Activated T-cell treated with anti-CD3 and anti-CD28 coated beads, Interleukin-2, amount 50 U/mL, for 4 hours (primary cell): ENCODE results near the gene MAN2B1. TPM values are rescaled to one million over a fixed set of nuclear protein-coding genes. Genes with fewer than 3 reads are reported as not detected.
"Not testable (repeated sequence)": the region's sequence is repeated elsewhere in the genome, so short reads cannot be mapped to it uniquely, and the experiment has no call there.

Experiments
- ATAC-seq, 2 donors: fragments of 200-7000 bp; cut with Tn5 transposase; one replicate each; pipeline ENCODE4 v1.10.0; 2021
- DNase-seq: peaks from one replicate; pipeline ENCODE4 v3.0.0-alpha.2; 2020
- H3K27me3 Mint-ChIP-seq: one replicate; pipeline ENCODE4 v1.8.0; 2021; ENCODE audit warnings: low read depth, mixed read lengths
- H3K36me3 Mint-ChIP-seq: one replicate; pipeline ENCODE4 v1.8.0; 2022; ENCODE audit warnings: mixed read lengths; ENCODE audit not compliant: insufficient read depth
- H3K4me1 Mint-ChIP-seq: one replicate; pipeline ENCODE4 v1.8.0; 2021; ENCODE audit warnings: low read depth, mixed read lengths
- H3K4me3 Mint-ChIP-seq: one replicate; pipeline ENCODE4 v1.8.0; 2021; ENCODE audit warnings: mild to moderate bottlenecking, moderate library complexity, mixed read lengths
- H3K9me3 Mint-ChIP-seq: one replicate; pipeline ENCODE4 v1.8.0; 2021; ENCODE audit warnings: mixed read lengths
- total RNA-seq, 3 donors: library from RNA; stranded (reverse); gene quantifications; one replicate each; pipeline ENCODE4 v1.2.1, GENCODE V29; 2021

Gene MAN2B1
- total RNA-seq, 3 donors from 2014 or later = 97.3 to 131 (median 127) TPM

GRCh38 chr19:12696366-12697335, 30.1 kb upstream of the MAN2B1 start, which contains the start of gene FBXW9:
Gene FBXW9 (minus strand): TSS chr19:12696631. CDS start chr19:12696581, 50 bp downstream.
- Mint-ChIP-seq H3K4me3 (peak within 1 kb of the TSS; percentile 87), H3K36me3 (peaks cover 11% of the 10 kb centered on the region), H3K27me3 (no peaks in the 10 kb centered on the region), H3K9me3 (no peaks in the 10 kb centered on the region), H3K4me1 (peaks cover 8% of the 10 kb centered on the region)
- DNase-seq = peak; percentile 98
- peak; percentile 88 to 91 for ATAC-seq

- Mint-ChIP-seq H3K4me3 (peak overlapping the region; percentile 87), H3K27me3 (no peaks in the 10 kb centered on the region), H3K9me3 (no peaks in the 10 kb centered on the region), H3K36me3 (peaks cover 8% of the 10 kb centered on the region), H3K4me1 (peaks cover 8% of the 10 kb centered on the region)
- DNase-seq (peak; percentile 18), ATAC-seq (peak; percentile 30 to 41)
Measured at GRCh38 chr19:12695997-12696365, 29.4 kb upstream of the MAN2B1 start.

- H3K9me3 Mint-ChIP-seq = no peaks in the 10 kb centered on the region
- peaks cover 5% of the 10 kb centered on the region for H3K36me3 Mint-ChIP-seq
- no peaks in the 10 kb centered on the region for H3K27me3 Mint-ChIP-seq
- ATAC-seq (no peak), DNase-seq (no peak)
- peak overlapping the region; percentile 87 for H3K4me3 Mint-ChIP-seq
- peaks cover 8% of the 10 kb centered on the region for H3K4me1 Mint-ChIP-seq
Measured at GRCh38 chr19:12695514-12695913, 29.0 kb upstream of the MAN2B1 start.

- Mint-ChIP-seq H3K4me3 (peak overlapping the region; percentile 87), H3K9me3 (no peaks in the 10 kb centered on the region), H3K27me3 (no peaks in the 10 kb centered on the region), H3K4me1 (peaks cover 8% of the 10 kb centered on the region), H3K36me3 (peaks cover 5% of the 10 kb centered on the region)
- ATAC-seq (no peak), DNase-seq (no peak)
Measured at GRCh38 chr19:12695096-12695495, 28.6 kb upstream of the MAN2B1 start.

GRCh38 chr19:12694641-12695040, 28.1 kb upstream of the MAN2B1 start:
- Mint-ChIP-seq H3K27me3 (no peaks in the 10 kb centered on the region), H3K36me3 (peaks cover 5% of the 10 kb centered on the region), H3K4me1 (peaks cover 8% of the 10 kb centered on the region), H3K9me3 (no peaks in the 10 kb centered on the region), H3K4me3 (peak overlapping the region; percentile 87)
- no peak for ATAC-seq
- DNase-seq = no peak

- H3K4me1 Mint-ChIP-seq = peaks cover 6% of the 10 kb centered on the region
- no peaks in the 10 kb centered on the region for H3K27me3 Mint-ChIP-seq
- H3K36me3 Mint-ChIP-seq = peaks cover 2% of the 10 kb centered on the region
- ATAC-seq = no peak
- no peak for DNase-seq
- H3K9me3 Mint-ChIP-seq = no peaks in the 10 kb centered on the region
- H3K4me3 Mint-ChIP-seq = no peak overlapping the region
Measured at GRCh38 chr19:12692960-12693359, 26.4 kb upstream of the MAN2B1 start.

GRCh38 chr19:12689581-12690216, 23.2 kb upstream of the MAN2B1 start:
- Mint-ChIP-seq H3K4me1 (peaks cover under 1% of the 10 kb centered on the region), H3K36me3 (peaks cover 2% of the 10 kb centered on the region), H3K27me3 (no peaks in the 10 kb centered on the region), H3K9me3 (no peaks in the 10 kb centered on the region), H3K4me3 (no peak overlapping the region)
- DNase-seq (no peak), ATAC-seq (no peak)

GRCh38 chr19:12689012-12689411, 22.5 kb upstream of the MAN2B1 start:
- Mint-ChIP-seq H3K36me3 (peaks cover 2% of the 10 kb centered on the region), H3K4me3 (no peak overlapping the region), H3K27me3 (no peaks in the 10 kb centered on the region), H3K9me3 (no peaks in the 10 kb centered on the region), H3K4me1 (no peaks in the 10 kb centered on the region)
- DNase-seq = no peak
- peak in 1 of 2 donors; percentile 19 for ATAC-seq

GRCh38 chr19:12687496-12688196, 21.1 kb upstream of the MAN2B1 start, which contains the start of gene GNG14:
Gene GNG14 (plus strand): TSS chr19:12687998. CDS start chr19:12688049, 51 bp downstream.
- H3K4me3 Mint-ChIP-seq = no peak within 1 kb of the TSS
- ATAC-seq = no peak

GRCh38 chr19:12685831-12686230, 19.3 kb upstream of the MAN2B1 start:
- H3K4me1 Mint-ChIP-seq = peaks cover 5% of the 10 kb centered on the region
- H3K9me3 Mint-ChIP-seq = no peaks in the 10 kb centered on the region
- DNase-seq = no peak
- H3K36me3 Mint-ChIP-seq = peaks cover 5% of the 10 kb centered on the region
- no peak overlapping the region for H3K4me3 Mint-ChIP-seq
- ATAC-seq = no peak
- no peaks in the 10 kb centered on the region for H3K27me3 Mint-ChIP-seq

More at GRCh38 chr19:12687496-12688196, 21.1 kb upstream of the MAN2B1 start, which contains the start of gene GNG14:
- no peaks in the 10 kb centered on the region for H3K27me3 Mint-ChIP-seq
- H3K36me3 Mint-ChIP-seq = peaks cover 2% of the 10 kb centered on the region
- no peaks in the 10 kb centered on the region for H3K4me1 Mint-ChIP-seq
- H3K9me3 Mint-ChIP-seq = no peaks in the 10 kb centered on the region
- DNase-seq = no peak

GRCh38 chr19:12681074-12681987, 14.8 kb upstream of the MAN2B1 start, which contains the start of gene DHPS:
Gene DHPS (minus strand): TSS chr19:12681880. CDS start chr19:12681766, 114 bp downstream.
- H3K9me3 Mint-ChIP-seq = no peaks in the 10 kb centered on the region
- peak; percentile 83 for DNase-seq
- H3K4me1 Mint-ChIP-seq = peaks cover 27% of the 10 kb centered on the region

GRCh38 chr19:12680034-12680433, 13.5 kb upstream of the MAN2B1 start:
- peaks cover 33% of the 10 kb centered on the region for H3K36me3 Mint-ChIP-seq
- H3K4me1 Mint-ChIP-seq = peaks cover 28% of the 10 kb centered on the region
- peak overlapping the region; percentile 99 for H3K4me3 Mint-ChIP-seq
- DNase-seq = no peak
- H3K27me3 Mint-ChIP-seq = no peaks in the 10 kb centered on the region
- no peaks in the 10 kb centered on the region for H3K9me3 Mint-ChIP-seq
- no peak for ATAC-seq

More at GRCh38 chr19:12681074-12681987, 14.8 kb upstream of the MAN2B1 start, which contains the start of gene DHPS:
- no peaks in the 10 kb centered on the region for H3K27me3 Mint-ChIP-seq
- H3K36me3 Mint-ChIP-seq = peaks cover 28% of the 10 kb centered on the region
- H3K4me3 Mint-ChIP-seq = peak within 1 kb of the TSS; percentile 99
- ATAC-seq = peak; percentile 89

GRCh38 chr19:12678039-12678438, 11.5 kb upstream of the MAN2B1 start:
- not testable (repeated sequence) for H3K4me3 Mint-ChIP-seq, ATAC-seq, H3K9me3 Mint-ChIP-seq, DNase-seq, H3K27me3 Mint-ChIP-seq
- H3K4me1 Mint-ChIP-seq = peaks cover 28% of the 10 kb centered on the region
- H3K36me3 Mint-ChIP-seq = peaks cover 38% of the 10 kb centered on the region
